ENCODE results near the gene HOOK2.
A peak's percentile ranks its signal among the peaks of the same experiment; 100 is the strongest.

The HOOK2 gene

DNA sequence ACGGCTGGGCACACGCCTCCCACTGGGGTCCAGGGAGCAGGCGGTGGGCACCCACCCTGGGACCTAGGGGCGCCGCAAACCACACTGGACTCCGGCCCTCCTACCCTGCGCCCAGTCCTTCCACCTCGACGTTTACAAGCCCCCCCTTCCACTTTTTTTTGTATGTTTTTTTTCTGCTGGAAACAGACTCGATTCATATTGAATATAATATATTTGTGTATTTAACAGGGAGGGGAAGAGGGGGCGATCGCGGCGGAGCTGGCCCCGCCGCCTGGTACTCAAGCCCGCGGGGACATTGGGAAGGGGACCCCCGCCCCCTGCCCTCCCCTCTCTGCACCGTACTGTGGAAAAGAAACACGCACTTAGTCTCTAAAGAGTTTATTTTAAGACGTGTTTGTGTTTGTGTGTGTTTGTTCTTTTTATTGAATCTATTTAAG is 17.5 kb upstream of the HOOK2 start:
- TF ChIP-seq NFRKB (IDR thresholded peaks at IDR 0.05) (no peak), SUZ12 (IDR thresholded peaks at IDR 0.05) (no peak), SP1 (IDR thresholded peaks at IDR 0.05) (no peak), FOXA1 (IDR thresholded peaks at IDR 0.05) (no peak), ELF4 (IDR thresholded peaks at IDR 0.05) (no peak), ARNT (IDR thresholded peaks at IDR 0.05) (no peak), BHLHE40 (IDR thresholded peaks at IDR 0.05; ENCODE audit: borderline replicate concordance) (no peak), CTBP1 (IDR thresholded peaks at IDR 0.05; ENCODE audit: borderline replicate concordance) (no peak), FOXM1 (IDR thresholded peaks at IDR 0.05; ENCODE audit: borderline replicate concordance) (no peak), HDGF (IDR thresholded peaks at IDR 0.05; ENCODE audit: borderline replicate concordance) (no peak)
- DNase-seq (ENCODE audit: extremely low spot score) = no peak
- CTCF ChIA-PET = interaction anchor here (0.6 to 3.3 kb wide), 7 partner anchors 15 to 35 kb away, joined by 3 to 23 read pairs (median 7); no protein-coding TSS in a partner anchor
- POLR2A ChIA-PET = interaction anchor here (0.6 to 3.6 kb wide), 11 partner anchors 10 to 112 kb away, joined by 3 to 55 read pairs (median 7); partner anchors contain the start of genes DHPS, GET3 and RNASEH2A

DNA sequence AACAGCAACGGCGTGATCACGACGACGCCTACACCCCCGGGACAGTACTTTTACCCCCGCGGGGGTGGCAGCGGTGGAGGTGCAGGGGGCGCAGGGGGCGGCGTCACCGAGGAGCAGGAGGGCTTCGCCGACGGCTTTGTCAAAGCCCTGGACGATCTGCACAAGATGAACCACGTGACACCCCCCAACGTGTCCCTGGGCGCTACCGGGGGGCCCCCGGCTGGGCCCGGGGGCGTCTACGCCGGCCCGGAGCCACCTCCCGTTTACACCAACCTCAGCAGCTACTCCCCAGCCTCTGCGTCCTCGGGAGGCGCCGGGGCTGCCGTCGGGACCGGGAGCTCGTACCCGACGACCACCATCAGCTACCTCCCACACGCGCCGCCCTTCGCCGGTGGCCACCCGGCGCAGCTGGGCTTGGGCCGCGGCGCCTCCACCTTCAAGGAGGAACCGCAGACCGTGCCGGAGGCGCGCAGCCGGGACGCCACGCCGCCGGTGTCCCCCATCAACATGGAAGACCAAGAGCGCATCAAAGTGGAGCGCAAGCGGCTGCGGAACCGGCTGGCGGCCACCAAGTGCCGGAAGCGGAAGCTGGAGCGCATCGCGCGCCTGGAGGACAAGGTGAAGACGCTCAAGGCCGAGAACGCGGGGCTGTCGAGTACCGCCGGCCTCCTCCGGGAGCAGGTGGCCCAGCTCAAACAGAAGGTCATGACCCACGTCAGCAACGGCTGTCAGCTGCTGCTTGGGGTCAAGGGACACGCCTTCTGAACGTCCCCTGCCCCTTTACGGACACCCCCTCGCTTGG is 16.9 kb upstream of the HOOK2 start:
- TF ChIP-seq L3MBTL2 (conservative IDR thresholded peaks at IDR 0.05) (peak; percentile 64; the same call in 1 of the 2 replicates), ZNF384 (IDR thresholded peaks at IDR 0.05) (no peak)
- POLR2A ChIA-PET = interaction anchor here (0.6 to 3.6 kb wide), 20 partner anchors 9 to 111 kb away, joined by 3 to 55 read pairs (median 4); partner anchors contain the start of genes DHPS, DNASE2, GET3 and RNASEH2A
- CTCF ChIA-PET = interaction anchor here (0.7 to 3.3 kb wide), 6 partner anchors 9 to 228 kb away, joined by 3 to 23 read pairs (median 11); no protein-coding TSS in a partner anchor
- DNase-seq (ENCODE audit: extremely low spot score) = no peak

DNA sequence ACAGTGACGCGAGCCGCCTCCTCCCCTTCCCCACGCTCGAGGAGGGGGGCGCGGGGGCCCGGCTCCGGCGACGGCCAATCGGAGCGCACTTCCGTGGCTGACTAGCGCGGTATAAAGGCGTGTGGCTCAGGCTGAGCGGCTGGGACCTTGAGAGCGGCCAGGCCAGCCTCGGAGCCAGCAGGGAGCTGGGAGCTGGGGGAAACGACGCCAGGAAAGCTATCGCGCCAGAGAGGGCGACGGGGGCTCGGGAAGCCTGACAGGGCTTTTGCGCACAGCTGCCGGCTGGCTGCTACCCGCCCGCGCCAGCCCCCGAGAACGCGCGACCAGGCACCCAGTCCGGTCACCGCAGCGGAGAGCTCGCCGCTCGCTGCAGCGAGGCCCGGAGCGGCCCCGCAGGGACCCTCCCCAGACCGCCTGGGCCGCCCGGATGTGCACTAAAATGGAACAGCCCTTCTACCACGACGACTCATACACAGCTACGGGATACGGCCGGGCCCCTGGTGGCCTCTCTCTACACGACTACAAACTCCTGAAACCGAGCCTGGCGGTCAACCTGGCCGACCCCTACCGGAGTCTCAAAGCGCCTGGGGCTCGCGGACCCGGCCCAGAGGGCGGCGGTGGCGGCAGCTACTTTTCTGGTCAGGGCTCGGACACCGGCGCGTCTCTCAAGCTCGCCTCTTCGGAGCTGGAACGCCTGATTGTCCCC is 16.1 kb upstream of the HOOK2 start, which contains the start of gene JUNB:
Gene JUNB, plus strand, starts transcription at position 142 of the 706 bp plus-strand sequence. Its CDS starts 286 bp downstream, at position 428.
- POLR2A ChIA-PET = interaction anchor here (0.7 to 3.6 kb wide), 15 partner anchors 9 to 110 kb away, joined by 3 to 55 read pairs (median 6); partner anchors contain the start of genes DNASE2, GET3, RNASEH2A and THSD8

DNA sequence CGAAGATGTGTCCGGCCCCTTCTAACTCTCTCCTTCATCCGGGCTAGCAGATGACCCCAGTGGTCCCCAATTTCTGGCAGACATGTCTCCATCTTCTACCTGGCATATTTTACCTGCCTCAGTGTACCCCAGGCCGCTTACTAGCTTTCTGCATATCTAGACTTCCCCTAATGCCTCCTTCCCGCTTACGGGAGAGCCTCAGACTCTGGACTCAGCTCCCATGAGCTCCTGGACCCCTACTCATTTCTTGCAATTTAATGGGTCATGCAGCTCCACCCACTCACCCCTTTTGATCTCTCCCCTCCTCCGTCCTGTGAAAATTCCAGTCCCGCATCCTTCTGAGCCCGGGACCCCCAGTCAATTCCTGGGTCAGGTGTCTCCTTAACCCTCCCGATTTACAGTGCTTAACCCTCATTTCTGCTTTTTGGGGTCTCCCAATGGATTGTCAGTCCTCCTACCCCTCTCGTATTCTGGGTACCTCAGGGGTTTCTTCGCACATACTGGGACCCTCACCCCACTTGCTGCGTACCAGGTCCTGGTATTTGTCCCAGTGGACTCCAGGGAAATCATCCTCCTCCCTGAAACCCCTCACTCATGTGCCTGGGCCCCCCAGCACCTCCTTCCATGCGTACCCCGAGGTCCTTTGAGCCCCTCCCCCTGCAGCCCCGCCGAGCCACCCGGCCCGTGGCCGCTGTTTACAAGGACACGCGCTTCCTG is 15.4 kb upstream of the HOOK2 start:
- no peak for TF ChIP-seq BHLHE40 (IDR thresholded peaks at IDR 0.05; ENCODE audit: borderline replicate concordance)
- POLR2A ChIA-PET = interaction anchor here (1.2 to 3.6 kb wide), 8 partner anchors 8 to 57 kb away, joined by 5 to 55 read pairs (median 11); partner anchors contain the start of genes GET3, RNASEH2A, THSD8 and TRIR
- CTCF ChIA-PET = interaction anchor here (0.7 to 3.3 kb wide), 4 partner anchors 13 to 303 kb away, joined by 3 to 23 read pairs (median 11); no protein-coding TSS in a partner anchor
- DNase-seq (ENCODE audit: extremely low spot score) = no peak

More for the DNA sequence above, 16.1 kb upstream of the HOOK2 start, which contains the start of gene JUNB:
- DNase-seq (ENCODE audit: extremely low spot score) = peak; percentile 74
- peak; percentile 83 for TF ChIP-seq FOXM1 (IDR thresholded peaks at IDR 0.05; ENCODE audit: borderline replicate concordance)
- TF ChIP-seq ELF4 (IDR thresholded peaks at IDR 0.05) = peak; percentile 80
- TF ChIP-seq SUZ12 (IDR thresholded peaks at IDR 0.05) = no peak
- TF ChIP-seq BHLHE40 (IDR thresholded peaks at IDR 0.05; ENCODE audit: borderline replicate concordance) = no peak
- no peak for TF ChIP-seq FOXK2 (IDR thresholded peaks at IDR 0.05)
- TF ChIP-seq CTBP1 (IDR thresholded peaks at IDR 0.05; ENCODE audit: borderline replicate concordance) = no peak
- no peak for TF ChIP-seq ARNT (IDR thresholded peaks at IDR 0.05)
- TF ChIP-seq, protein P1, sequence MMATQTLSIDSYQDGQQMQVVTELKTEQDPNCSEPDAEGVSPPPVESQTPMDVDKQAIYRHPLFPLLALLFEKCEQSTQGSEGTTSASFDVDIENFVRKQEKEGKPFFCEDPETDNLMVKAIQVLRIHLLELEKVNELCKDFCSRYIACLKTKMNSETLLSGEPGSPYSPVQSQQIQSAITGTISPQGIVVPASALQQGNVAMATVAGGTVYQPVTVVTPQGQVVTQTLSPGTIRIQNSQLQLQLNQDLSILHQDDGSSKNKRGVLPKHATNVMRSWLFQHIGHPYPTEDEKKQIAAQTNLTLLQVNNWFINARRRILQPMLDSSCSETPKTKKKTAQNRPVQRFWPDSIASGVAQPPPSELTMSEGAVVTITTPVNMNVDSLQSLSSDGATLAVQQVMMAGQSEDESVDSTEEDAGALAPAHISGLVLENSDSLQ (IDR thresholded peaks at IDR 0.05) = no peak
- TF ChIP-seq FOXA1 (IDR thresholded peaks at IDR 0.05) = no peak
- TF ChIP-seq L3MBTL2 (conservative IDR thresholded peaks at IDR 0.05) = peak; percentile 7; the same call in 1 of the 2 replicates
- CTCF ChIA-PET = interaction anchor here (1.1 to 3.3 kb wide), 4 partner anchors 14 to 227 kb away, joined by 3 to 23 read pairs (median 17); no protein-coding TSS in a partner anchor

DNA sequence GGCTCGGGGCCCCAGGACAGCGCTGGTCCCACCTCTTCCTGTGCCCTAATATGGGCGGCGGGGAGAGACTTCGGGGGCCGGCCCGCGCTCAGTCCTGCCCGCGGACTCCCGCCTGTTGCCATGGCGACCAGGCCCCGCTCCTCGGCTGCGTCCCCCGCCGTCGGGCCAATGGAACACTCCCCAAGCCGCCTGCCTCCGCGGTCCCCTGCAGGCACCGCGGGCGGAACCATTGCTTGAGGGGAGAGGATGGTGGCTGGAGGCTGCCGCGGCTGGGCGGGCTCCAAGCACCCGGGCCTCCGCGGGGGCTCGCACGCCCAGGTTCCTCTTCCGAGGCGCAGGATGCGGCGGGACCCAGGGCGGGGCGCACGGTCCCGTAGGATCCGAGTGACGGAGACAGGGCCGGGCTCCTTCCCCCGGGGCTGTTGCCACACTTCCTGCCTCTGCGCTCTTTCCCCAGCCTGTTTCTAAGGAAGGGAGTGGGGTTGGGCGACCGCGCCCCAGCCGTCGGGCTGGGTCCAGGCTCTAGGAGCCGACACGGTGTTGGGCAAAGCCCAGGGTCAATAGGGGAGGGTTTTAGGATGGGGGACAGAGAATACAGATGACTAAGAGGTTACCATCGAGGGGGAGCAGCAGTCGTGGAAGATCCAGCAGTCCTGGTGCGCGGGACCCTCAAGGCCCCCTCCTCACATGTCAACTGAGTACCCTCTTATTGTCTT is 14.7 kb upstream of the HOOK2 start:
- TF ChIP-seq BHLHE40 (IDR thresholded peaks at IDR 0.05; ENCODE audit: borderline replicate concordance) (no peak), FOXM1 (IDR thresholded peaks at IDR 0.05; ENCODE audit: borderline replicate concordance) (no peak), ARNT (IDR thresholded peaks at IDR 0.05) (no peak), FOXK2 (IDR thresholded peaks at IDR 0.05) (no peak), FOXA1 (IDR thresholded peaks at IDR 0.05) (no peak), TARDBP (IDR thresholded peaks at IDR 0.05) (no peak), HDGF (IDR thresholded peaks at IDR 0.05; ENCODE audit: borderline replicate concordance) (no peak), ZNF384 (IDR thresholded peaks at IDR 0.05) (no peak), SP1 (IDR thresholded peaks at IDR 0.05) (no peak)
- TF ChIP-seq, protein P1 (IDR thresholded peaks at IDR 0.05) = no peak
- DNase-seq (ENCODE audit: extremely low spot score) = peak; percentile 77
- POLR2A ChIA-PET = interaction anchor here (1.2 to 3.6 kb wide), 2 partner anchors 11 to 12 kb away, joined by 3 to 55 read pairs; no protein-coding TSS in a partner anchor
- CTCF ChIA-PET = interaction anchor here (0.7 to 1.4 kb wide), 2 partner anchors 13 to 304 kb away, joined by 3 to 6 read pairs; no protein-coding TSS in a partner anchor
